HL-60 (cell line): ENCODE measurements around the gene VASP.
A peak's percentile ranks its signal among the peaks of the same experiment; 100 is the strongest.

ENCODE experiments used
- DNase-seq, 2 experiments: peaks; one replicate each; pipeline ENCODE4 v3.0.0-alpha.2; 2010 to 2020; ENCODE audit warnings: low read depth in 1 of 2, low spot score in 1 of 2
- H3K27ac ChIP-seq: fragments of 250-450 bp; sonication (Bioruptor Pico); replicated peaks from 2 replicates; pipeline ENCODE4 v1.5.1; 2020; ENCODE audit warnings: mild to moderate bottlenecking, moderate library complexity
- H3K27me3 ChIP-seq: fragments of 250-450 bp; sonication (Bioruptor Pico); 2 replicates; pipeline ENCODE4 v1.5.1; 2021; ENCODE audit warnings: mild to moderate bottlenecking, moderate library complexity; ENCODE audit not compliant: insufficient read depth, poor library complexity, severe bottlenecking
- H3K4me3 ChIP-seq: replicated peaks from 2 replicates; pipeline ENCODE4 v1.5.1; 2011; ENCODE audit warnings: mild to moderate bottlenecking, control low read depth, low read length; ENCODE audit not compliant: insufficient read depth
- GABPA ChIP-seq: IDR thresholded peaks from 2 replicates; pipeline ENCODE4 v1.6.1; 2012; ENCODE audit warnings: low read depth
- POLR2AphosphoS5 ChIP-seq: IDR thresholded peaks from 2 replicates; pipeline ENCODE4 v1.6.1; 2012; ENCODE audit warnings: low read depth
- SPI1 ChIP-seq: IDR thresholded peaks from 2 replicates; pipeline ENCODE4 v1.6.1; 2012; ENCODE audit warnings: low read depth, mild to moderate bottlenecking, borderline replicate concordance
- TF ChIP-seq, protein P1 (sequence below): IDR thresholded peaks from one replicate; pipeline ENCODE4 v1.5.1; 2011; ENCODE audit warnings: low read length, control low read depth, inconsistent platforms; ENCODE audit not compliant: insufficient read depth
- TF ChIP-seq, protein P2 (sequence below): IDR thresholded peaks from 2 replicates; pipeline ENCODE4 v1.6.1; 2012; ENCODE audit warnings: low read depth; ENCODE audit not compliant: insufficient replicate concordance

VASP gene

DNA sequence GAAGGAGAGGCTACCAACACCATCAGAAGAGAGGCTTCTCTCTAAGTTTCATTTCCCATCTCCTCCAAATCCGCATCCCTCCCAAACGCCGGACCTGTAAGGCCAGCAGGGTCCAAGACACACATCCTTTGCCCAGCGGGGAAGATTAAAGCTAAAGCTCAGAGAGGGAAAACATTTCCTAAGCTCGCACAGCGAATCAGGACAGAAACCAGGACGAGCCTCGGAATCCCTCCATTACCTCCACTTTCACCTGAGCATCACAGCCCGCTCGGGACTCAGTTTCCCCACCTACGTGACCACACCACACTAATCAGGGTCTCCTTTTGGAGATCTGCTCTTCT, 40.2 kb upstream of the VASP start:
- no peaks in the 10 kb centered on the region for H3K27me3 ChIP-seq
- H3K4me3 ChIP-seq = peak overlapping the region; percentile 52
- H3K27ac ChIP-seq = peak overlapping the region; percentile 97
- no peak for DNase-seq
- TF ChIP-seq, protein P1, sequence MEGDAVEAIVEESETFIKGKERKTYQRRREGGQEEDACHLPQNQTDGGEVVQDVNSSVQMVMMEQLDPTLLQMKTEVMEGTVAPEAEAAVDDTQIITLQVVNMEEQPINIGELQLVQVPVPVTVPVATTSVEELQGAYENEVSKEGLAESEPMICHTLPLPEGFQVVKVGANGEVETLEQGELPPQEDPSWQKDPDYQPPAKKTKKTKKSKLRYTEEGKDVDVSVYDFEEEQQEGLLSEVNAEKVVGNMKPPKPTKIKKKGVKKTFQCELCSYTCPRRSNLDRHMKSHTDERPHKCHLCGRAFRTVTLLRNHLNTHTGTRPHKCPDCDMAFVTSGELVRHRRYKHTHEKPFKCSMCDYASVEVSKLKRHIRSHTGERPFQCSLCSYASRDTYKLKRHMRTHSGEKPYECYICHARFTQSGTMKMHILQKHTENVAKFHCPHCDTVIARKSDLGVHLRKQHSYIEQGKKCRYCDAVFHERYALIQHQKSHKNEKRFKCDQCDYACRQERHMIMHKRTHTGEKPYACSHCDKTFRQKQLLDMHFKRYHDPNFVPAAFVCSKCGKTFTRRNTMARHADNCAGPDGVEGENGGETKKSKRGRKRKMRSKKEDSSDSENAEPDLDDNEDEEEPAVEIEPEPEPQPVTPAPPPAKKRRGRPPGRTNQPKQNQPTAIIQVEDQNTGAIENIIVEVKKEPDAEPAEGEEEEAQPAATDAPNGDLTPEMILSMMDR = no peak
- TF ChIP-seq POLR2AphosphoS5 (no peak), SPI1 (no peak), GABPA (no peak)

DNA sequence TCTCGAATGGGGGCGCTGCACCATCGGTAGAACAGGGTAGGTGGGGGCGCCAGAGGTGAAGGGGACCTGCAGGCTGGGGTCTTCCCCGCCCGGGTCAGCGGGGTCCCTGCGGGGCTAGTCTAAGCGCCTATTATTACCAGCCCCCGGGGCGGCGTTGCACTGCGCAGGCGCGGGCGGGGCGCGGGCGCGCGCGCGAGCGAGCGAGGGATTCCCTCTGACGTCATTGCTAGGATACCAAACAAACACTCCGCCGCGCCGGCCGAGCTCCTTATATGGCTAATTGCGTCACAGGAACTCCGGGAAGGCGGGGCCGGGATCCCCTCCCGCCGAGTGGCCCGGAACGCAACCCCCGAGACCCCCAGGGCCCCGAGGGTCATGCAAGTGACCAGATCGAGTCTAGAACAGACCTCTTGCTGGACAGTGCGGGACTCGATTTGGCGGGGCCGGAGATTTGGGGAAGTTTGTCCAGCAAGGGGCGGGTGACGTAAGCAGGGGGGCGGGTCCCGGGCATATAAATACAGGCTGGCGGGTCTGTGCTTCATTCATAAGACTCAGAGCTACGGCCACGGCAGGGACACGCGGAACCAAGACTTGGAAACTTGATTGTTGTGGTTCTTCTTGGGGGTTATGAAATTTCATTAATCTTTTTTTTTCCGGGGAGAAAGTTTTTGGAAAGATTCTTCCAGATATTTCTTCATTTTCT, 39.7 kb upstream of the VASP start, which contains the start of gene FOSB:
Gene FOSB (plus strand): TSS at position 541 of the 703 bp plus-strand sequence. CDS start 591 bp downstream, outside the sequence.
- no peaks in the 10 kb centered on the region for H3K27me3 ChIP-seq
- peak within 1 kb of the TSS; percentile 52 for H3K4me3 ChIP-seq
- TF ChIP-seq, protein P2, sequence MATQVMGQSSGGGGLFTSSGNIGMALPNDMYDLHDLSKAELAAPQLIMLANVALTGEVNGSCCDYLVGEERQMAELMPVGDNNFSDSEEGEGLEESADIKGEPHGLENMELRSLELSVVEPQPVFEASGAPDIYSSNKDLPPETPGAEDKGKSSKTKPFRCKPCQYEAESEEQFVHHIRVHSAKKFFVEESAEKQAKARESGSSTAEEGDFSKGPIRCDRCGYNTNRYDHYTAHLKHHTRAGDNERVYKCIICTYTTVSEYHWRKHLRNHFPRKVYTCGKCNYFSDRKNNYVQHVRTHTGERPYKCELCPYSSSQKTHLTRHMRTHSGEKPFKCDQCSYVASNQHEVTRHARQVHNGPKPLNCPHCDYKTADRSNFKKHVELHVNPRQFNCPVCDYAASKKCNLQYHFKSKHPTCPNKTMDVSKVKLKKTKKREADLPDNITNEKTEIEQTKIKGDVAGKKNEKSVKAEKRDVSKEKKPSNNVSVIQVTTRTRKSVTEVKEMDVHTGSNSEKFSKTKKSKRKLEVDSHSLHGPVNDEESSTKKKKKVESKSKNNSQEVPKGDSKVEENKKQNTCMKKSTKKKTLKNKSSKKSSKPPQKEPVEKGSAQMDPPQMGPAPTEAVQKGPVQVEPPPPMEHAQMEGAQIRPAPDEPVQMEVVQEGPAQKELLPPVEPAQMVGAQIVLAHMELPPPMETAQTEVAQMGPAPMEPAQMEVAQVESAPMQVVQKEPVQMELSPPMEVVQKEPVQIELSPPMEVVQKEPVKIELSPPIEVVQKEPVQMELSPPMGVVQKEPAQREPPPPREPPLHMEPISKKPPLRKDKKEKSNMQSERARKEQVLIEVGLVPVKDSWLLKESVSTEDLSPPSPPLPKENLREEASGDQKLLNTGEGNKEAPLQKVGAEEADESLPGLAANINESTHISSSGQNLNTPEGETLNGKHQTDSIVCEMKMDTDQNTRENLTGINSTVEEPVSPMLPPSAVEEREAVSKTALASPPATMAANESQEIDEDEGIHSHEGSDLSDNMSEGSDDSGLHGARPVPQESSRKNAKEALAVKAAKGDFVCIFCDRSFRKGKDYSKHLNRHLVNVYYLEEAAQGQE = peak; percentile 61
- TF ChIP-seq GABPA (no peak), POLR2AphosphoS5 (peak; percentile 86; the same call in 1 of the 2 replicates), SPI1 (no peak)
- TF ChIP-seq, protein P1 = no peak
- H3K27ac ChIP-seq = peak within 1 kb of the TSS; percentile 97
- DNase-seq = peak in 1 of 2 experiments; percentile 94

DNA sequence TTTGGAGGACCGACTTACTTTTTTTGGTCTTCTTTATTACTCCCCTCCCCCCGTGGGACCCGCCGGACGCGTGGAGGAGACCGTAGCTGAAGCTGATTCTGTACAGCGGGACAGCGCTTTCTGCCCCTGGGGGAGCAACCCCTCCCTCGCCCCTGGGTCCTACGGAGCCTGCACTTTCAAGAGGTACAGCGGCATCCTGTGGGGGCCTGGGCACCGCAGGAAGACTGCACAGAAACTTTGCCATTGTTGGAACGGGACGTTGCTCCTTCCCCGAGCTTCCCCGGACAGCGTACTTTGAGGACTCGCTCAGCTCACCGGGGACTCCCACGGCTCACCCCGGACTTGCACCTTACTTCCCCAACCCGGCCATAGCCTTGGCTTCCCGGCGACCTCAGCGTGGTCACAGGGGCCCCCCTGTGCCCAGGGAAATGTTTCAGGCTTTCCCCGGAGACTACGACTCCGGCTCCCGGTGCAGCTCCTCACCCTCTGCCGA, 39.1 kb upstream of the VASP start:
- Histone ChIP-seq H3K4me3 (peak overlapping the region; percentile 52), H3K27me3 (no peaks in the 10 kb centered on the region), H3K27ac (peak overlapping the region; percentile 97)
- peak in 1 of 2 experiments; percentile 59 for DNase-seq
- TF ChIP-seq, protein P1 = no peak
- TF ChIP-seq SPI1 (no peak), POLR2AphosphoS5 (no peak; the same call in 1 of the 2 replicates), GABPA (no peak)
- TF ChIP-seq, protein P2 = no peak

DNA sequence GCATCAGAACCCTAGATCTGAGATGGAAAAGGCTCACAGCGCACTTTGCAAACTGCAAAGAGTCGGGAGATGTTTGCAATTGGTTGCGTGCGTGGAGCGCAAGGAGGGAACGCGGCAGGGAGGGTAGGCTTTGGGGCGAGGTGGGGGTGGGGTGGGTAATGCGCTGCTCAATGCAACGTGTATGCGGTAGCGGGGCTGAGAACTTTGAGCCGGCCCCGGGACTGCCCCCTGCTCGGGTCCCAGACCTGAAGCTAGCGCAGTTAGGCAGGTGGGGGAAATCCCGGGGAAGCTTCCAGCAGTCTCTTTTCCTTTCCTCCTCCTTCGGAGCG, 38.5 kb upstream of the VASP start:
- TF ChIP-seq, protein P1 = no peak
- TF ChIP-seq POLR2AphosphoS5 = no peak; the same call in none of the 2 replicates
- no peak for TF ChIP-seq SPI1
- TF ChIP-seq, protein P2 = no peak
- TF ChIP-seq GABPA = no peak
- peak overlapping the region; percentile 52 for H3K4me3 ChIP-seq
- no peaks in the 10 kb centered on the region for H3K27me3 ChIP-seq
- DNase-seq = peak in 1 of 2 experiments; percentile 72
- peak overlapping the region; percentile 97 for H3K27ac ChIP-seq
